Tibial nerve (tissue), 4 donors: ENCODE data around the gene HES4. TPM values are rescaled to one million over a fixed set of nuclear protein-coding genes. Genes with fewer than 3 reads are reported as not detected.

Source experiments
- DNase-seq, 2 donors: peaks; one replicate each; pipeline ENCODE4 v3.0.0-alpha.2; 2019; ENCODE audit warnings: low spot score in 2 of 2
- H3K27ac ChIP-seq, 4 donors: fragments of 200-600 bp; sonication (generic) in 3 of 4; one replicate each; pipeline ENCODE4 v1.5.1; 2017 to 2019; ENCODE audit warnings: mild to moderate bottlenecking in 1 of 4
- H3K27me3 ChIP-seq, 2 donors: fragments of 200-600 bp; sonication (generic) in 1 of 2; one replicate each; pipeline versions ENCODE4 v1.5.1 to v1.6.0; 2017 to 2019
- H3K36me3 ChIP-seq, 3 donors: fragments of 200-600 bp; sonication (generic); one replicate each; pipeline ENCODE4 v1.5.1; 2018 to 2019
- H3K4me1 ChIP-seq, 4 donors: fragments of 200-600 bp; sonication (generic) in 3 of 4; one replicate each; pipeline ENCODE4 v1.5.1; 2017 to 2019
- H3K4me3 ChIP-seq, 4 donors: fragments of 200-600 bp; sonication (generic) in 3 of 4; one replicate each; pipeline ENCODE4 v1.5.1; 2017 to 2019; ENCODE audit warnings: mild to moderate bottlenecking in 1 of 4, moderate library complexity in 1 of 4
- H3K9me3 ChIP-seq, 4 donors: fragments of 200-600 bp; sonication (generic) in 3 of 4; one replicate each; pipeline ENCODE4 v1.5.1; 2017 to 2019
- CTCF ChIP-seq, 5 experiments: fragments of 200-600 bp in 3 of 5; fragments of 450-650 bp in 2 of 5; sonication (generic) in 3 of 5; IDR thresholded peaks; one replicate each; pipeline ENCODE4 v1.5.1; 2016 to 2019; ENCODE audit warnings: antibody characterized with exemption in 5 of 5, mild to moderate bottlenecking in 3 of 5, moderate library complexity in 2 of 5
- EP300 ChIP-seq, 2 donors: sonication (generic); formaldehyde crosslinking; IDR thresholded peaks; one replicate each; pipeline ENCODE4 v1.6.1; 2017; ENCODE audit warnings: antibody characterized with exemption in 2 of 2, mild to moderate bottlenecking in 1 of 2
- POLR2A ChIP-seq, 2 donors: fragments of 450-650 bp; IDR thresholded peaks; one replicate each; pipeline ENCODE4 v1.6.1; 2017; ENCODE audit warnings: antibody characterized with exemption in 2 of 2, mild to moderate bottlenecking in 2 of 2, moderate library complexity in 2 of 2
- WGBS, 2 donors: methylation state at CpG; one replicate each; pipeline ENCODE4 v1.1.5; 2018; 5-methylcytosine and 5-hydroxymethylcytosine counted together
- total RNA-seq, 4 donors: library from RNA; depleted of rRNA; stranded (reverse); fragments of >200 nt; gene quantifications; one replicate each; pipeline ENCODE4 v1.1.0, GENCODE V29; 2016

HES4 gene
- total RNA-seq, 4 donors from 2014 or later, result 26.9 to 70.8 (median 58.7) TPM

GRCh38 chr1:956636-957035 is 43.3 kb downstream of the HES4 start:
- H3K4me3 ChIP-seq, result no peak overlapping the region
- H3K36me3 ChIP-seq, result peaks cover 0 to 55% (median 26%) of the 10 kb centered on the region in 3 donors
- H3K27me3 ChIP-seq, result no peaks in the 10 kb centered on the region
- DNase-seq, result no peak
- H3K27ac ChIP-seq, result no peak overlapping the region
- no peaks in the 10 kb centered on the region for H3K9me3 ChIP-seq
- TF ChIP-seq POLR2A (IDR thresholded peaks at IDR 0.05), result no peak
- no peak for TF ChIP-seq CTCF (IDR thresholded peaks at IDR 0.05)
- TF ChIP-seq EP300 (IDR thresholded peaks at IDR 0.05), result no peak
- WGBS, 2 donors, result 87 to 93% methylated on average over 11 of the region's 11 CpGs
- H3K4me1 ChIP-seq, result peaks cover 8 to 45% (median 24%) of the 10 kb centered on the region in 4 donors

- TF ChIP-seq POLR2A (IDR thresholded peaks at IDR 0.05), result no peak
- no peak for TF ChIP-seq EP300 (IDR thresholded peaks at IDR 0.05)
- no peak for TF ChIP-seq CTCF (IDR thresholded peaks at IDR 0.05)
- Histone ChIP-seq H3K4me3 (no peak overlapping the region), H3K27me3 (no peaks in the 10 kb centered on the region), H3K27ac (no peak overlapping the region), H3K4me1 (peaks cover 8 to 36% (median 24%) of the 10 kb centered on the region in 4 donors), H3K9me3 (no peaks in the 10 kb centered on the region), H3K36me3 (peaks cover 0 to 67% (median 30%) of the 10 kb centered on the region in 3 donors)
- 68 to 77% methylated on average over 6 of the region's 6 CpGs for WGBS, 2 donors
- no peak for DNase-seq
These were observed 44.4 kb downstream of the HES4 start for GRCh38 chr1:955474-955873.

- 79 to 80% methylated on average over 12 to 13 of the region's 13 CpGs for WGBS, 2 donors
- Histone ChIP-seq H3K27me3 (no peaks in the 10 kb centered on the region), H3K4me3 (no peak overlapping the region), H3K36me3 (peaks cover under 1 to 72% (median 30%) of the 10 kb centered on the region in 3 donors), H3K9me3 (no peaks in the 10 kb centered on the region), H3K27ac (no peak overlapping the region), H3K4me1 (peaks cover 8 to 31% (median 21%) of the 10 kb centered on the region in 4 donors)
- DNase-seq, result no peak
- TF ChIP-seq POLR2A (IDR thresholded peaks at IDR 0.05) (no peak), EP300 (IDR thresholded peaks at IDR 0.05) (no peak), CTCF (IDR thresholded peaks at IDR 0.05) (no peak)
These were observed 45.0 kb downstream of the HES4 start for GRCh38 chr1:954927-955326.

- no peaks in the 10 kb centered on the region for H3K27me3 ChIP-seq
- H3K27ac ChIP-seq, result no peak overlapping the region
- no peaks in the 10 kb centered on the region for H3K9me3 ChIP-seq
- H3K36me3 ChIP-seq, result peaks cover 8 to 84% (median 31%) of the 10 kb centered on the region in 3 donors
- WGBS, 2 donors, result 86 to 89% methylated on average over 30 to 32 of the region's 32 CpGs
- DNase-seq, result no peak
- H3K4me1 ChIP-seq, result peaks cover 8 to 24% (median 15%) of the 10 kb centered on the region in 4 donors
- TF ChIP-seq EP300 (IDR thresholded peaks at IDR 0.05), result no peak
- TF ChIP-seq CTCF (IDR thresholded peaks at IDR 0.05), result no peak
- no peak for TF ChIP-seq POLR2A (IDR thresholded peaks at IDR 0.05)
- no peak overlapping the region for H3K4me3 ChIP-seq
These were observed 46.2 kb downstream of the HES4 start for GRCh38 chr1:953524-954320.

GRCh38 chr1:952603-953002 is 47.3 kb downstream of the HES4 start:
- TF ChIP-seq POLR2A (IDR thresholded peaks at IDR 0.05), result no peak
- no peak for TF ChIP-seq EP300 (IDR thresholded peaks at IDR 0.05)
- TF ChIP-seq CTCF (IDR thresholded peaks at IDR 0.05), result no peak

More at GRCh38 chr1:952603-953002, 47.3 kb downstream of the HES4 start:
- 90 to 100% methylated on average over 1 to 2 of the region's 7 CpGs for WGBS, 2 donors
- no peak for DNase-seq
- H3K27ac ChIP-seq, result no peak overlapping the region
- H3K4me1 ChIP-seq, result peaks cover 4 to 14% (median 6%) of the 10 kb centered on the region in 4 donors
- no peaks in the 10 kb centered on the region for H3K9me3 ChIP-seq
- H3K4me3 ChIP-seq, result no peak overlapping the region
- H3K36me3 ChIP-seq, result peaks cover 15 to 96% (median 40%) of the 10 kb centered on the region in 3 donors
- H3K27me3 ChIP-seq, result no peaks in the 10 kb centered on the region
